B cell (primary cell): ENCODE data around the gene INSM1.

Source experiments
- EZH2 ChIP-seq: IDR thresholded peaks from 2 replicates; pipeline ENCODE4 v1.6.1; 2012; ENCODE audit warnings: borderline replicate concordance, low read depth, mild to moderate bottlenecking, moderate library complexity, low read length; ENCODE audit not compliant: insufficient read depth, poor library complexity, severe bottlenecking
- TF ChIP-seq, protein P1 (sequence below): fragments of 200-600 bp; IDR thresholded peaks from one replicate; pipeline ENCODE4 v1.8.0; 2022; ENCODE audit warnings: antibody characterized with exemption, mild to moderate bottlenecking

DNA sequence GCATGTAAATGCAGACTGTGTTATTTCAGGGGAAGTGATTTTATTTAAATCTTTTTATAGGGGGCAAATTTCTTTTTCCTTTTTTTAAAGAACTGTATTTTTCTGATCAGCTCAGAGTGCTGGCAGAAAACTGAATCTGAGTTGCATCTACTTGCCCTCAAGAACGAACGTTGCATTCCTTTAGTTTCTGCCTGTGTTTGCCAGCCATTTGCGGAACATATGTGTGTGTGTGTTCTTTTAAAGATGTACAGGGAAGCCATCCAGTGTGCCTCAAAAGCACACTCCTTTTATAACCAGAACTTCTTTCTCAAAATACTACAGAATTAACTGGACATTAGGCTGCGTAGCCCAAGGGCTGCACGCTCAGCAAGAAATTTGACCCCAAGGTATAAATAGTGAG lies 25.8 kb upstream of the INSM1 start:
- TF ChIP-seq, protein P1, sequence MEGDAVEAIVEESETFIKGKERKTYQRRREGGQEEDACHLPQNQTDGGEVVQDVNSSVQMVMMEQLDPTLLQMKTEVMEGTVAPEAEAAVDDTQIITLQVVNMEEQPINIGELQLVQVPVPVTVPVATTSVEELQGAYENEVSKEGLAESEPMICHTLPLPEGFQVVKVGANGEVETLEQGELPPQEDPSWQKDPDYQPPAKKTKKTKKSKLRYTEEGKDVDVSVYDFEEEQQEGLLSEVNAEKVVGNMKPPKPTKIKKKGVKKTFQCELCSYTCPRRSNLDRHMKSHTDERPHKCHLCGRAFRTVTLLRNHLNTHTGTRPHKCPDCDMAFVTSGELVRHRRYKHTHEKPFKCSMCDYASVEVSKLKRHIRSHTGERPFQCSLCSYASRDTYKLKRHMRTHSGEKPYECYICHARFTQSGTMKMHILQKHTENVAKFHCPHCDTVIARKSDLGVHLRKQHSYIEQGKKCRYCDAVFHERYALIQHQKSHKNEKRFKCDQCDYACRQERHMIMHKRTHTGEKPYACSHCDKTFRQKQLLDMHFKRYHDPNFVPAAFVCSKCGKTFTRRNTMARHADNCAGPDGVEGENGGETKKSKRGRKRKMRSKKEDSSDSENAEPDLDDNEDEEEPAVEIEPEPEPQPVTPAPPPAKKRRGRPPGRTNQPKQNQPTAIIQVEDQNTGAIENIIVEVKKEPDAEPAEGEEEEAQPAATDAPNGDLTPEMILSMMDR: no peak
- no peak for TF ChIP-seq EZH2
